ENCODE data around the gene TMEM62. TPM values are rescaled to one million over a fixed set of nuclear protein-coding genes. Genes with fewer than 3 reads are reported as not detected.
"Not testable (repeated sequence)": the region's sequence is repeated elsewhere in the genome, so short reads cannot be mapped to it uniquely, and the experiment has no call there.

The TMEM62 gene
- total and polyA plus RNA-seq, 8 donors = 16.7 to 31.0 (median 19.7) TPM

- no peak overlapping the region for H3K4me3 ChIP-seq
- H3K4me1 ChIP-seq = no peaks in the 10 kb centered on the region
- ATAC-seq = no peak
- intact Hi-C loops (cut with DNase I) = no loop called here
- H3K9me3 ChIP-seq = no peaks in the 10 kb centered on the region
- no peak overlapping the region for H3K27ac ChIP-seq
- DNase-seq = no peak
- H3K36me3 ChIP-seq = peaks cover 0 to 78% of the 10 kb centered on the region in 2 donors
- H3K27me3 ChIP-seq = no peaks in the 10 kb centered on the region
- TF ChIP-seq, protein P1, sequence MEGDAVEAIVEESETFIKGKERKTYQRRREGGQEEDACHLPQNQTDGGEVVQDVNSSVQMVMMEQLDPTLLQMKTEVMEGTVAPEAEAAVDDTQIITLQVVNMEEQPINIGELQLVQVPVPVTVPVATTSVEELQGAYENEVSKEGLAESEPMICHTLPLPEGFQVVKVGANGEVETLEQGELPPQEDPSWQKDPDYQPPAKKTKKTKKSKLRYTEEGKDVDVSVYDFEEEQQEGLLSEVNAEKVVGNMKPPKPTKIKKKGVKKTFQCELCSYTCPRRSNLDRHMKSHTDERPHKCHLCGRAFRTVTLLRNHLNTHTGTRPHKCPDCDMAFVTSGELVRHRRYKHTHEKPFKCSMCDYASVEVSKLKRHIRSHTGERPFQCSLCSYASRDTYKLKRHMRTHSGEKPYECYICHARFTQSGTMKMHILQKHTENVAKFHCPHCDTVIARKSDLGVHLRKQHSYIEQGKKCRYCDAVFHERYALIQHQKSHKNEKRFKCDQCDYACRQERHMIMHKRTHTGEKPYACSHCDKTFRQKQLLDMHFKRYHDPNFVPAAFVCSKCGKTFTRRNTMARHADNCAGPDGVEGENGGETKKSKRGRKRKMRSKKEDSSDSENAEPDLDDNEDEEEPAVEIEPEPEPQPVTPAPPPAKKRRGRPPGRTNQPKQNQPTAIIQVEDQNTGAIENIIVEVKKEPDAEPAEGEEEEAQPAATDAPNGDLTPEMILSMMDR (IDR thresholded peaks at IDR 0.05) = no peak
Observed at GRCh38 chr15:43169888-43170287, 36.5 kb downstream of the TMEM62 start.

GRCh38 chr15:43175656-43176309 lies 42.4 kb downstream of the TMEM62 start:
- DNase-seq; H3K4me1 ChIP-seq; H3K4me3 ChIP-seq; intact Hi-C loops (cut with DNase I); H3K27me3 ChIP-seq; H3K9me3 ChIP-seq; ATAC-seq; H3K27ac ChIP-seq: not testable (repeated sequence)
- peaks cover 0 to 72% of the 10 kb centered on the region in 2 donors for H3K36me3 ChIP-seq

DNA sequence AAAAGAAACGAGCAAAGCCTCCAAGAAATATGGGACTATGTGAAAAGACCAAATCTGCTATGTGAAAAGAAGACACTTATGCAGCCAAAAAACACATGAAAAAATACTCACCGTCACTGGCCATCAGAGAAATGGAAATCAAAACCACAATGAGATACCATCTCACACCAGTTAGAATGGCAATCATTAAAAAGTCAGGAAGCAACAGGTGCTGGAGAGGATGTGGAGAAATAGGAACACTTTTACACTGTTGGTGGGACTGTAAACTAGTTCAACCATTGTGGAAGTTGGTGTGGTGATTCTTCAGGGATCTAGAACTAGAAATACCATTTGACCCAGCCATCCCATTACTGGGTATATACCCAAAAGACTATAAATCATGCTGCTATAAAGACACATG lies 43.8 kb downstream of the TMEM62 start:
- ATAC-seq; H3K4me1 ChIP-seq; DNase-seq; H3K4me3 ChIP-seq; H3K27me3 ChIP-seq; intact Hi-C loops (cut with DNase I); H3K9me3 ChIP-seq; H3K27ac ChIP-seq: not testable (repeated sequence)
- peaks cover 0 to 72% of the 10 kb centered on the region in 2 donors for H3K36me3 ChIP-seq

- ATAC-seq (no peak), DNase-seq (no peak)
- no peak overlapping the region for H3K4me3 ChIP-seq
- H3K27me3 ChIP-seq = no peaks in the 10 kb centered on the region
- H3K4me1 ChIP-seq = peaks cover 0 to 28% of the 10 kb centered on the region in 2 donors
- H3K36me3 ChIP-seq = peaks cover 0 to 45% of the 10 kb centered on the region in 2 donors
- no peaks in the 10 kb centered on the region for H3K9me3 ChIP-seq
- peak overlapping the region in 1 of 2 donors; percentile 18 for H3K27ac ChIP-seq
- intact Hi-C loops (cut with DNase I) = no loop called here
- TF ChIP-seq, protein P1 (IDR thresholded peaks at IDR 0.05) = no peak
Observed at GRCh38 chr15:43183270-43183669, 49.9 kb downstream of the TMEM62 start.

DNA sequence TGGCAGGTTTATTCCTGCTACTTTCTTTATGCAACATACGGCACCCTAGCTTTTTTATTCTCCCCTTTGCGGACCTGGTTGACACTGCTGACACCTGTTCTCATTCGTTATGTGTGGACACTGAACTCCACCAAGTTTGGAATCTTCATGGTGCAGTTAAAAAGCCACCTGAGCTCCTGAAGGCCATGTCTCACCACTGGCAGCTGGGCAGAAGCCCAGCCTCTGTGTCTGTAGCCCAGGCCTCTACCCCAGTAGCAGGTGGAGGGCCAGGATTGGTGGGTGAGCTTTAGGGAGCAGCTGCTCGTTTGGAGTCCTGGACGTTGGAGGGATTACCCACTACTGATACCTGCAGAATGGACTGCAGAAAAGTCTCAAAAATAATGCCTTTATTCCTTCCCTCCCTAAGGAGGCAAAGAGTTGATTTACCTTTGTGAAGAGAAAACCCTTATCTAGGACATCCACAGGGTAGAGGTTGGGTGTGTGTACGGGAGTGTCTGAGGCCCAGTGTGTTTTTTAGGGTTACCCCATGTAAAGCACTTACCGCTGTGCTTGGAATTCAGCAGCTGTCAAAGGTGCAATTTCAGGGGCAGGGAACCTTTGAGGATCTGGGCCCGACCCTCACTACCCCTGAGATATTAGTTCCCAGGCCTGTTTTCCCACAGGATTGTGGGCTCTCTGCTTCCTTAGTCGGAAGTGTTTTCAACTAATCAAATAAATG lies 51.2 kb downstream of the TMEM62 start:
- TF ChIP-seq, protein P1 (IDR thresholded peaks at IDR 0.05) = no peak
- no peaks in the 10 kb centered on the region for H3K9me3 ChIP-seq
- peak overlapping the region in 1 of 2 donors; percentile 83 for H3K4me3 ChIP-seq
- no peak for ATAC-seq
- H3K27me3 ChIP-seq = no peaks in the 10 kb centered on the region
- peak overlapping the region; percentile 84 to 91 for H3K27ac ChIP-seq
- DNase-seq = no peak
- intact Hi-C loops (cut with DNase I) = no loop called here
- H3K4me1 ChIP-seq = peaks cover 0 to 33% of the 10 kb centered on the region in 2 donors
- peaks cover 0 to 41% of the 10 kb centered on the region in 2 donors for H3K36me3 ChIP-seq

Measured in left lung (tissue), 10 donors.